Measurements from ENCODE around the gene RBM18. TPM values are rescaled to one million over a fixed set of nuclear protein-coding genes. Genes with fewer than 3 reads are reported as not detected.

RBM18 gene
- total RNA-seq, 1 experiment from 2014 or later, result 32.5 TPM

GRCh38 chr9:122246666-122247065, 18.0 kb downstream of the RBM18 start:
- DNase-seq (ENCODE audit: low read depth, low spot score), result no peak
- H3K9ac ChIP-seq (ENCODE audit: low read length), result no peak overlapping the region
- H3K36me3 ChIP-seq (ENCODE audit: control insufficient read depth in 1 of 2, insufficient read depth in 2 of 2, low read length in 2 of 2), result peaks cover 43 to 50% of the 10 kb centered on the region in 2 experiments
- ChIA-PET CTCF (no interaction called here), POLR2A (no interaction called here), RAD21 (ENCODE audit: low non-redundant PET in 1 of 2, low total read pairs in 2 of 2, uncharacterized antibody in 2 of 2, unreplicated experiment in 2 of 2) (no interaction called here)
- H3K4me1 ChIP-seq (ENCODE audit: control insufficient read depth in 1 of 2, insufficient read depth in 2 of 2, low read length in 2 of 2), result peaks cover 0 to 5% of the 10 kb centered on the region in 2 experiments; a peak in 1 of 4 replicates
- H3K27ac ChIP-seq (ENCODE audit: low read depth, low read length), result no peak overlapping the region
- no peaks in the 10 kb centered on the region for H4K20me1 ChIP-seq (ENCODE audit: insufficient read depth)
- no peaks in the 10 kb centered on the region for H3K9me2 ChIP-seq (ENCODE audit: insufficient read depth)
- no peak overlapping the region for H2AFZ ChIP-seq (ENCODE audit: low read depth, low read length, poor library complexity, severe bottlenecking)
- BruUV-seq (replicated peaks), result no TSS peak
- H3K79me2 ChIP-seq (ENCODE audit: insufficient read depth, low read length), result peaks cover 5% of the 10 kb centered on the region; the same call in 1 of the 2 replicates
- no peaks in the 10 kb centered on the region for H3K27me3 ChIP-seq (ENCODE audit: insufficient read depth, low read length)
- H3K9me3 ChIP-seq (ENCODE audit: control insufficient read depth in 1 of 2, insufficient read depth in 1 of 2, low read depth in 1 of 2, low read length in 2 of 2), result no peaks in the 10 kb centered on the region
- intact Hi-C loops (cut with micrococcal nuclease), result no loop called here
- no peak overlapping the region for H3K4me2 ChIP-seq (ENCODE audit: low read length)
- no peak for TF ChIP-seq EZH2phosphoT487 (IDR thresholded peaks at IDR 0.05; ENCODE audit: borderline replicate concordance)
- no peak for TF ChIP-seq TCF7L2 (IDR thresholded peaks at IDR 0.05; ENCODE audit: borderline replicate concordance, extremely low read depth, insufficient read depth, insufficient read length)
- TF ChIP-seq JUND (IDR thresholded peaks at IDR 0.05), result no peak
- no peak for TF ChIP-seq SIN3A (IDR thresholded peaks at IDR 0.05; ENCODE audit: low read depth)
- no peak for TF ChIP-seq POLR2A (IDR thresholded peaks at IDR 0.05; ENCODE audit: borderline replicate concordance, extremely low read depth, insufficient read depth, insufficient read length)
- TF ChIP-seq ELF1 (IDR thresholded peaks at IDR 0.05; ENCODE audit: borderline replicate concordance, low read depth), result no peak
- TF ChIP-seq CBX3 (IDR thresholded peaks at IDR 0.05; ENCODE audit: low read depth), result no peak
- TF ChIP-seq RAD21 (IDR thresholded peaks at IDR 0.05; ENCODE audit: low read depth), result no peak
- ATAC-seq, result no peak
- no peak overlapping the region for H3K4me3 ChIP-seq (replicated peaks in 1 of 2; ENCODE audit: low read depth in 1 of 2, low read length in 2 of 2)

- ATAC-seq, result no peak
- RAD21 ChIA-PET (ENCODE audit: low non-redundant PET in 1 of 2, low total read pairs in 2 of 2, uncharacterized antibody in 2 of 2, unreplicated experiment in 2 of 2), result no interaction called here
- no TSS peak for BruUV-seq (replicated peaks)
Observed at GRCh38 chr9:122244349-122244748, 20.3 kb downstream of the RBM18 start.

More at GRCh38 chr9:122244349-122244748, 20.3 kb downstream of the RBM18 start:
- Histone ChIP-seq H3K9me2 (ENCODE audit: insufficient read depth) (no peaks in the 10 kb centered on the region), H3K79me2 (ENCODE audit: insufficient read depth, low read length) (peaks cover 5% of the 10 kb centered on the region; the same call in 1 of the 2 replicates), H4K20me1 (ENCODE audit: insufficient read depth) (no peaks in the 10 kb centered on the region), H3K9me3 (ENCODE audit: control insufficient read depth in 1 of 2, insufficient read depth in 1 of 2, low read depth in 1 of 2, low read length in 2 of 2) (no peaks in the 10 kb centered on the region), H3K4me1 (ENCODE audit: control insufficient read depth in 1 of 2, insufficient read depth in 2 of 2, low read length in 2 of 2) (peaks cover 0 to 5% of the 10 kb centered on the region in 2 experiments; a peak in 1 of 4 replicates), H3K27ac (ENCODE audit: low read depth, low read length) (no peak overlapping the region), H3K27me3 (ENCODE audit: insufficient read depth, low read length) (no peaks in the 10 kb centered on the region), H3K4me3 (replicated peaks in 1 of 2; ENCODE audit: low read depth in 1 of 2, low read length in 2 of 2) (no peak overlapping the region), H2AFZ (ENCODE audit: low read depth, low read length, poor library complexity, severe bottlenecking) (no peak overlapping the region), H3K4me2 (ENCODE audit: low read length) (no peak overlapping the region), H3K36me3 (ENCODE audit: control insufficient read depth in 1 of 2, insufficient read depth in 2 of 2, low read length in 2 of 2) (peaks cover 43 to 49% of the 10 kb centered on the region in 2 experiments), H3K9ac (ENCODE audit: low read length) (no peak overlapping the region)
- ChIA-PET POLR2A (no interaction called here), CTCF (no interaction called here)
- TF ChIP-seq MAX (IDR thresholded peaks at IDR 0.05), result no peak
- no peak for DNase-seq (ENCODE audit: low read depth, low spot score)
- intact Hi-C loops (cut with micrococcal nuclease), result no loop called here

Data from HCT116 (cell line).